Natural killer cell (primary cell): Measurements from ENCODE around the gene RNF213. TPM values are rescaled to one million over a fixed set of nuclear protein-coding genes. Genes with fewer than 3 reads are reported as not detected.

Source experiments
- ATAC-seq, 3 donors: fragments of 150-1000 bp in 2 of 3; fragments of 200-7000 bp in 1 of 3; cut with Tn5 transposase; 1 replicate in 1 of 3; 2 replicates in 2 of 3; pipeline ENCODE4 v1.10.0; 2021; ENCODE audit warnings: mild to moderate bottlenecking in 2 of 3, moderate library complexity in 2 of 3
- DNase-seq, 2 donors: peaks; one replicate each; pipeline versions ENCODE4 v3.0.0 to v3.0.0-alpha.2; 2013 to 2021; ENCODE audit warnings: mixed read lengths in 1 of 2
- H3K27ac ChIP-seq: one replicate; pipeline ENCODE4 v1.5.1; 2013; ENCODE audit warnings: mild to moderate bottlenecking, low read length
- H3K27me3 ChIP-seq: one replicate; pipeline ENCODE4 v1.6.1; 2013; ENCODE audit warnings: low read length; ENCODE audit not compliant: control insufficient read depth, insufficient read depth
- H3K36me3 ChIP-seq: one replicate; pipeline ENCODE4 v1.6.1; 2013; ENCODE audit warnings: low read length; ENCODE audit not compliant: control insufficient read depth, insufficient read depth
- H3K4me1 ChIP-seq: one replicate; pipeline ENCODE4 v1.6.1; 2013; ENCODE audit warnings: low read length; ENCODE audit not compliant: control insufficient read depth, insufficient read depth
- H3K4me3 ChIP-seq: one replicate; pipeline ENCODE4 v1.5.1; 2013; ENCODE audit warnings: low read length
- H3K9me3 ChIP-seq: one replicate; pipeline ENCODE4 v1.6.1; 2013; ENCODE audit warnings: low read length; ENCODE audit not compliant: control insufficient read depth, insufficient read depth
- H3K27ac Mint-ChIP-seq, 2 donors: one replicate each; pipeline ENCODE4 v1.8.0; 2022; ENCODE audit warnings: mild to moderate bottlenecking in 2 of 2, mixed read lengths in 2 of 2, moderate library complexity in 1 of 2
- H3K27me3 Mint-ChIP-seq, 2 donors: one replicate each; pipeline ENCODE4 v1.8.0; 2022; ENCODE audit warnings: low read depth in 2 of 2, mixed read lengths in 2 of 2
- H3K36me3 Mint-ChIP-seq: one replicate; pipeline ENCODE4 v1.8.0; 2022; ENCODE audit warnings: mixed read lengths
- H3K4me1 Mint-ChIP-seq, 2 donors: one replicate each; pipeline ENCODE4 v1.8.0; 2022; ENCODE audit warnings: mixed read lengths in 2 of 2
- H3K4me3 Mint-ChIP-seq: one replicate; pipeline ENCODE4 v1.8.0; 2022; ENCODE audit warnings: mild to moderate bottlenecking, moderate library complexity, mixed read lengths
- H3K9me3 Mint-ChIP-seq, 2 donors: one replicate each; pipeline ENCODE4 v1.8.0; 2022; ENCODE audit warnings: mixed read lengths in 2 of 2
- CTCF ChIP-seq: fragments of 200-600 bp; IDR thresholded peaks from one replicate; pipeline ENCODE4 v1.8.0; 2022; ENCODE audit warnings: antibody characterized with exemption
- WGBS: methylation state at CpG from one replicate; pipeline ENCODE4 v1.1.7; 2013; ENCODE audit warnings: missing lambda C conversion rate; ENCODE audit not compliant: insufficient coverage; 5-methylcytosine and 5-hydroxymethylcytosine counted together
- intact Hi-C: fragments of 100-400 bp; cut with micrococcal nuclease; formaldehyde crosslinking; loops from one replicate; pipeline ENCODE4 v1.14.2; 2022
- total RNA-seq, 4 donors: library from RNA; stranded (reverse); fragments of 120-200 nt in 1 of 4; gene quantifications; one replicate each; pipeline versions ENCODE4 v1.2.3 to v1.2.4, GENCODE V29; 2013 to 2022

The RNF213 gene
- total RNA-seq, 3 donors from 2014 or later (not counting 1 experiment from before 2014, with no cell fraction given): 929 to 1,120 (median 1,060) TPM

GRCh38 chr17:80262775-80263244 lies 2.2 kb downstream of the RNF213 start:
- H3K9me3 Mint-ChIP-seq: no peaks in the 10 kb centered on the region
- Histone ChIP-seq H3K4me3 (peak overlapping the region; percentile 83), H3K27ac (peak overlapping the region; percentile 70), H3K36me3 (peaks cover 10% of the 10 kb centered on the region), H3K4me1 (peaks cover 72% of the 10 kb centered on the region), H3K27me3 (no peaks in the 10 kb centered on the region), H3K9me3 (no peaks in the 10 kb centered on the region)
- TF ChIP-seq CTCF: no peak
- peak overlapping the region; percentile 84 to 87 for H3K27ac Mint-ChIP-seq
- ATAC-seq: no peak
- WGBS: 84% methylated on average over 8 of the region's 8 CpGs
- intact Hi-C loops: loop anchor here (2.0 kb wide), 1 partner anchor 116 kb away; the partner anchor contains the start of gene EIF4A3
- no peaks in the 10 kb centered on the region for H3K36me3 Mint-ChIP-seq
- peaks cover 43 to 44% of the 10 kb centered on the region in 2 donors for H3K4me1 Mint-ChIP-seq
- peak overlapping the region; percentile 13 for H3K4me3 Mint-ChIP-seq
- DNase-seq: no peak
- H3K27me3 Mint-ChIP-seq: no peaks in the 10 kb centered on the region

GRCh38 chr17:80263253-80264204 lies 2.9 kb downstream of the RNF213 start:
- Histone ChIP-seq H3K27ac (peak overlapping the region; percentile 70), H3K27me3 (no peaks in the 10 kb centered on the region), H3K4me1 (peaks cover 80% of the 10 kb centered on the region), H3K4me3 (peak overlapping the region; percentile 83), H3K9me3 (no peaks in the 10 kb centered on the region), H3K36me3 (peaks cover 18% of the 10 kb centered on the region)
- no peaks in the 10 kb centered on the region for H3K27me3 Mint-ChIP-seq
- WGBS: 10% methylated on average over 19 of the region's 19 CpGs
- H3K4me3 Mint-ChIP-seq: peak overlapping the region; percentile 85
- no peaks in the 10 kb centered on the region for H3K36me3 Mint-ChIP-seq
- TF ChIP-seq CTCF: no peak
- H3K27ac Mint-ChIP-seq: peak overlapping the region; percentile 84 to 87
- peak; percentile 42 to 59 (median 57) for ATAC-seq
- H3K4me1 Mint-ChIP-seq: peaks cover 43 to 44% of the 10 kb centered on the region in 2 donors
- no peaks in the 10 kb centered on the region for H3K9me3 Mint-ChIP-seq
- intact Hi-C loops: loop anchor here (2.0 kb wide), 2 partner anchors 45 to 117 kb away; partner anchors contain the start of gene EIF4A3
- peak; percentile 72 to 94 for DNase-seq

- H3K36me3 ChIP-seq: peaks cover 27% of the 10 kb centered on the region
- DNase-seq (peak in 1 of 2 donors; percentile 71), ATAC-seq (no peak)
- peaks cover 84% of the 10 kb centered on the region for H3K4me1 ChIP-seq
- peak overlapping the region; percentile 84 to 87 for H3K27ac Mint-ChIP-seq
- H3K27me3 Mint-ChIP-seq: no peaks in the 10 kb centered on the region
- WGBS: 5% methylated on average over 18 of the region's 19 CpGs
- H3K4me1 Mint-ChIP-seq: peaks cover 43 to 44% of the 10 kb centered on the region in 2 donors
- no peaks in the 10 kb centered on the region for H3K9me3 ChIP-seq
- H3K36me3 Mint-ChIP-seq: no peaks in the 10 kb centered on the region
- H3K27me3 ChIP-seq: no peaks in the 10 kb centered on the region
- intact Hi-C loops: loop anchor here (2.0 to 5.0 kb wide), 2 partner anchors 46 to 48 kb away; no protein-coding TSS in a partner anchor
- H3K9me3 Mint-ChIP-seq: no peaks in the 10 kb centered on the region
- peak overlapping the region; percentile 70 for H3K27ac ChIP-seq
- H3K4me3 ChIP-seq: peak overlapping the region; percentile 83
- no peak for TF ChIP-seq CTCF
- H3K4me3 Mint-ChIP-seq: peak overlapping the region; percentile 85
These were observed 3.8 kb downstream of the RNF213 start for GRCh38 chr17:80264205-80265075.
